IPS-18c (cell line): ENCODE results near the gene SCUBE1.

Experiments
- H3K4me3 ChIP-seq: 2 replicates; pipeline ENCODE4 v1.7.0; 2013; ENCODE audit warnings: low read depth, mild to moderate bottlenecking, low read length, moderate library complexity; ENCODE audit not compliant: insufficient read depth
- H3K9me3 ChIP-seq: one replicate; pipeline ENCODE4 v1.6.1; 2013; ENCODE audit warnings: mild to moderate bottlenecking, low read length, moderate library complexity; ENCODE audit not compliant: control insufficient read depth, insufficient read depth

The SCUBE1 gene

GRCh38 chr22:43210631-43211515 is 132.3 kb downstream of the SCUBE1 start:
- no peaks in the 10 kb centered on the region for H3K9me3 ChIP-seq
- no peak overlapping the region for H3K4me3 ChIP-seq

GRCh38 chr22:43209971-43210370 is 133.2 kb downstream of the SCUBE1 start:
- H3K4me3 ChIP-seq, result no peak overlapping the region
- no peaks in the 10 kb centered on the region for H3K9me3 ChIP-seq

- Histone ChIP-seq H3K4me3 (no peak overlapping the region), H3K9me3 (no peaks in the 10 kb centered on the region)
These were observed 133.7 kb downstream of the SCUBE1 start for GRCh38 chr22:43209523-43209890.

GRCh38 chr22:43208703-43209522 is 134.3 kb downstream of the SCUBE1 start:
- Histone ChIP-seq H3K4me3 (no peak overlapping the region), H3K9me3 (no peaks in the 10 kb centered on the region)

GRCh38 chr22:43207849-43208702 is 135.1 kb downstream of the SCUBE1 start:
- Histone ChIP-seq H3K4me3 (no peak overlapping the region), H3K9me3 (no peaks in the 10 kb centered on the region)

- Histone ChIP-seq H3K4me3 (no peak overlapping the region), H3K9me3 (no peaks in the 10 kb centered on the region)
These were observed 135.8 kb downstream of the SCUBE1 start for GRCh38 chr22:43207386-43207785.

- Histone ChIP-seq H3K4me3 (no peak overlapping the region), H3K9me3 (no peaks in the 10 kb centered on the region)
These were observed 136.5 kb downstream of the SCUBE1 start for GRCh38 chr22:43206509-43207161.

GRCh38 chr22:43205748-43206508 is 137.2 kb downstream of the SCUBE1 start:
- Histone ChIP-seq H3K9me3 (no peaks in the 10 kb centered on the region), H3K4me3 (no peak overlapping the region)

GRCh38 chr22:43205261-43205691 is 137.9 kb downstream of the SCUBE1 start:
- no peaks in the 10 kb centered on the region for H3K9me3 ChIP-seq
- H3K4me3 ChIP-seq, result no peak overlapping the region

- no peak overlapping the region for H3K4me3 ChIP-seq
These were observed 139.6 kb downstream of the SCUBE1 start for GRCh38 chr22:43203471-43203981.

GRCh38 chr22:43202756-43203410 is 140.3 kb downstream of the SCUBE1 start:
- H3K4me3 ChIP-seq, result no peak overlapping the region
- H3K9me3 ChIP-seq, result no peaks in the 10 kb centered on the region

More at GRCh38 chr22:43203471-43203981, 139.6 kb downstream of the SCUBE1 start:
- H3K9me3 ChIP-seq, result no peaks in the 10 kb centered on the region

GRCh38 chr22:43202326-43202725 is 140.8 kb downstream of the SCUBE1 start:
- no peak overlapping the region for H3K4me3 ChIP-seq
- no peaks in the 10 kb centered on the region for H3K9me3 ChIP-seq

- Histone ChIP-seq H3K4me3 (no peak overlapping the region), H3K9me3 (no peaks in the 10 kb centered on the region)
These were observed 141.5 kb downstream of the SCUBE1 start for GRCh38 chr22:43201486-43202219.

- Histone ChIP-seq H3K4me3 (no peak overlapping the region), H3K9me3 (no peaks in the 10 kb centered on the region)
These were observed 142.6 kb downstream of the SCUBE1 start for GRCh38 chr22:43200555-43200954.

- Histone ChIP-seq H3K9me3 (no peaks in the 10 kb centered on the region), H3K4me3 (no peak overlapping the region)
These were observed 143.1 kb downstream of the SCUBE1 start for GRCh38 chr22:43200031-43200430.
